ENCODE results near the gene ARRDC2. TPM values are rescaled to one million over a fixed set of nuclear protein-coding genes. Genes with fewer than 3 reads are reported as not detected.

Gene ARRDC2
- total and polyA plus RNA-seq, 10 donors, result 46.0 to 70.4 (median 56.1) TPM

DNA sequence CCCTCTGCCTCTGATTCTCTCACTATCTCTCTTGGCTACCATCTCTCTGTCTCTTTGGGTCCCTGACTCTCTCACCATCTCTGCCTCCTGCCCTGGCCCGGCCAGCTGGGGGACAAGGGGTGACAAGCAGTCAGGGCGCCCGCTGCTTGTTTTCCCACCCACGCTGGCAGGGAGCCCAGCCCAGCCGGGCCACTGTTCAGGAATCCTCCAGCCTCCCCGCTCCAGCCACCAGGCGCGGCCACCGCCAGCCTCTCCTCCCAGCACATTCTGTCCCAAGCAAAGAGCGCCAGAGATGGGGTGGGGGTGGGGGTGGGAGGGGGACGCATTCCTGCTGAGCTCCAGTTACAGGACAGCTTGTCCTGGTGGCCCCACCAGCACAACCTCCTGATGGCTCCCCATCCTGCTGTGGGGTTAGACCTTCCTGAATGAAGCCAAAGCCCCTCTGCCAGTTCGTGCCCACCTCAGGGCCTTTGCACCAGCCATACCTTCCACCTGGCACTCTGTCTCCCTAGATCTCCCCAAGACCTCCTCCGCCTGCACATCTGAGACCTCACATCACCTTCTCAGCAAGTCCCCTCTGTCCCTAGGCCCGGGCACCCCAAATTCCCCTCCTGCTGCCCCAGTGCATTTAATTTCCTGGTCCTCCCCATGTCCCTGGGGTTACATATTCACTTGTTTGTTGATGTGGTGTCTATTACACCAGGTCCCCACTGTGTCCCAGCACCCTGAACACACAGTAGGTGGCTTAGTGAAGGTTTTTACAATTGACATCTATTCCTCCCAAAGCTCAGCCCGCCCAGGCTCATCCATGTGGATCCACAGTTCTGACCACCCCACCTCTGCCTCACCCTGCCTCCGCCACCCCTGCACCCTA lies 12.5 kb downstream of the ARRDC2 start:
- intact Hi-C loops (cut with DNase I; ENCODE audit: low total_unique reads), result no loop called here
- peak overlapping the region; percentile 9 to 88 (median 88) for H3K27ac ChIP-seq
- no peaks in the 10 kb centered on the region for H3K9me3 ChIP-seq
- DNase-seq, result peak; percentile 86
- peaks cover 58 to 100% (median 82%) of the 10 kb centered on the region in 6 donors for H3K4me1 ChIP-seq
- WGBS, 5 donors, result 52 to 69% (median 57%) methylated on average over 14 to 16 of the region's 16 CpGs
- TF ChIP-seq POLR2A (IDR thresholded peaks at IDR 0.05) (no peak), POLR2AphosphoS5 (IDR thresholded peaks at IDR 0.05) (peak; percentile 63 to 86 (median 69))
- TF ChIP-seq, protein P1, sequence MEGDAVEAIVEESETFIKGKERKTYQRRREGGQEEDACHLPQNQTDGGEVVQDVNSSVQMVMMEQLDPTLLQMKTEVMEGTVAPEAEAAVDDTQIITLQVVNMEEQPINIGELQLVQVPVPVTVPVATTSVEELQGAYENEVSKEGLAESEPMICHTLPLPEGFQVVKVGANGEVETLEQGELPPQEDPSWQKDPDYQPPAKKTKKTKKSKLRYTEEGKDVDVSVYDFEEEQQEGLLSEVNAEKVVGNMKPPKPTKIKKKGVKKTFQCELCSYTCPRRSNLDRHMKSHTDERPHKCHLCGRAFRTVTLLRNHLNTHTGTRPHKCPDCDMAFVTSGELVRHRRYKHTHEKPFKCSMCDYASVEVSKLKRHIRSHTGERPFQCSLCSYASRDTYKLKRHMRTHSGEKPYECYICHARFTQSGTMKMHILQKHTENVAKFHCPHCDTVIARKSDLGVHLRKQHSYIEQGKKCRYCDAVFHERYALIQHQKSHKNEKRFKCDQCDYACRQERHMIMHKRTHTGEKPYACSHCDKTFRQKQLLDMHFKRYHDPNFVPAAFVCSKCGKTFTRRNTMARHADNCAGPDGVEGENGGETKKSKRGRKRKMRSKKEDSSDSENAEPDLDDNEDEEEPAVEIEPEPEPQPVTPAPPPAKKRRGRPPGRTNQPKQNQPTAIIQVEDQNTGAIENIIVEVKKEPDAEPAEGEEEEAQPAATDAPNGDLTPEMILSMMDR (IDR thresholded peaks at IDR 0.05 in 8 of 11, conservative IDR thresholded peaks at IDR 0.05 in 3 of 11), result peak in 4 of 11 experiments; percentile 14 to 31 (median 21)
- H3K36me3 ChIP-seq, result peaks cover 0 to 5% (median 2%) of the 10 kb centered on the region in 6 donors
- H3K27me3 ChIP-seq (replicated peaks in 1 of 7), result no peaks in the 10 kb centered on the region
- H3K4me3 ChIP-seq, result no peak overlapping the region

DNA sequence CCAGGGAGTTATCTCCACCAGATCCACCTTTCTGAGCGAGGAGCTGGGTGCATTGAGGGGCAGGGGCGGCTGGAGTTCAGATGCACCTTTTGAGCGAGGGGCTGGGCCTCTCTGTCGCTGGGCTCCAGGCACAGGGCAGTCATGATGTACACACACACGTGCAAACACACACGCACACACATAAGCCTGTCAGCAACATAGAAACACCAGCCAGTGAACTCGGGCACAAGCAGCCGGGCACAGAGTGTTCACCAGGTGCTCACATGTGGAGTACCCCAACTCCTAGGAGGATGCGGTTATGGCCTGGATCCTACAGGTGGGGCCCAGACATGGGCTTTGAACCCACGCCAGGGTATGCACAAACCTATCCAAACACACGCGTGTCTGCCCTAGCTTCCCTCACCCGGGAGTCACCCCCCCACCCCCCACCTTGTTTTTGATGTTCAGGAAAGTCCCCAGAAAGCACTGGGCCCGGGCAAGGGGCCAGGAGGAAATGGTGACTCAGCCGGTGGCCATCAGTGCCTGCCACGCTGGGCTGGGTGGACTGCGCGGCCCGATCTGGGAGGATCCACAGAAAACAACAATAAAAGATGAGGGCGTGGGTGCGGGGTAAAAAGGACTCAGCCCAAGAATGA lies 13.3 kb downstream of the ARRDC2 start:
- intact Hi-C loops (cut with DNase I; ENCODE audit: low total_unique reads), result no loop called here
- TF ChIP-seq, protein P1 (IDR thresholded peaks at IDR 0.05 in 8 of 11, conservative IDR thresholded peaks at IDR 0.05 in 3 of 11), result no peak
- peak; percentile 74 to 80 (median 80) for TF ChIP-seq POLR2AphosphoS5 (IDR thresholded peaks at IDR 0.05)
- Histone ChIP-seq H3K4me1 (peaks cover 53 to 99% (median 75%) of the 10 kb centered on the region in 6 donors), H3K27ac (peak overlapping the region; percentile 9 to 88 (median 88)), H3K9me3 (no peaks in the 10 kb centered on the region), H3K27me3 (replicated peaks in 1 of 7) (no peaks in the 10 kb centered on the region), H3K4me3 (peak overlapping the region in 2 of 8 donors; percentile 15 to 54), H3K36me3 (no peaks in the 10 kb centered on the region)
- 6 to 29% (median 22%) methylated on average over 10 to 21 of the region's 21 CpGs for WGBS, 5 donors
- peak; percentile 91 for DNase-seq

DNA sequence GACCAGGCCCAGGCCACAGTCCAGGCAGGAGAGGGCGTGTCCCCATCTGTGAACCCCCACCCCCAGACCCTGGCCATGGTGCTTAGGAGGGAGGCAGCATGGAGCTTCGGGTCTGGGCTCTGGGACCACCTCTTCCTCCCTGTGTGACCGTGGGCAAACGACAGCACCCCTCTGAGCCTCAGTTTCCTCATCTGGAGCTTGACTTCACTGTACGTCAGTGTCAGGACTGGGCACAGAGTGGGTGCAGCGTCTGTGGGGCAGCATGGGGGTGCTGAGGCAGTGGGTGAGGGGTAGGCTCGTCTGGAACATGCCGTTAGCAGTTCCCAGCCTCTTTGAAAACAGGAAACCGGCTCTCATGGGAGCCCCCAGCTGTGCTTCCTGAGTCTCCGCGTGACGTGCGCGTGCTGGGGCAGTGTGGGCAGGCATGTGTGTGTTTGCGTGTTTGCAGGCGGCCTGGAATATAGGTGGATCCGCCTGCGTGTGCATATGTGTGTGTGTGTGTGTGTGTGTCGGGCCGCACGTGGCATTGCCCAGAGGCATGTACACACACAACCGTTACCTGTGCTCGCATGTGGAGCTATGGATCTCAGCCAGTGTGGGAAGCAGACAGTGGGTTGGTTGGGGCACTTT lies 15.8 kb downstream of the ARRDC2 start:
- Histone ChIP-seq H3K27me3 (replicated peaks in 1 of 7) (no peaks in the 10 kb centered on the region), H3K27ac (peak overlapping the region; percentile 9 to 88 (median 88)), H3K36me3 (no peaks in the 10 kb centered on the region), H3K4me1 (peaks cover 39 to 74% (median 55%) of the 10 kb centered on the region in 6 donors), H3K4me3 (peak overlapping the region in 1 of 8 donors; percentile 54), H3K9me3 (no peaks in the 10 kb centered on the region)
- WGBS, 5 donors, result 8 to 21% (median 14%) methylated on average over 14 to 23 of the region's 23 CpGs
- TF ChIP-seq POLR2A (IDR thresholded peaks at IDR 0.05) (no peak), POLR2AphosphoS5 (IDR thresholded peaks at IDR 0.05) (peak; percentile 94 to 95 (median 95))
- TF ChIP-seq, protein P1 (IDR thresholded peaks at IDR 0.05 in 8 of 11, conservative IDR thresholded peaks at IDR 0.05 in 3 of 11), result no peak
- intact Hi-C loops (cut with DNase I; ENCODE audit: low total_unique reads), result no loop called here
- DNase-seq, result peak; percentile 95

Data from spleen (tissue), 11 donors.